ENCODE results near the gene SLC25A3.
"Not testable (repeated sequence)": the region's sequence is repeated elsewhere in the genome, so short reads cannot be mapped to it uniquely, and the experiment has no call there.

Gene SLC25A3

GRCh38 chr12:98595243-98595988 is 1.9 kb downstream of the SLC25A3 start:
- no peak for DNase-seq (ENCODE audit: low read depth)

- DNase-seq (ENCODE audit: low read depth), result not testable (repeated sequence)
These were observed 3.8 kb downstream of the SLC25A3 start for GRCh38 chr12:98597313-98597712.

GRCh38 chr12:98601924-98602323 is 8.4 kb downstream of the SLC25A3 start:
- no peak for DNase-seq (ENCODE audit: low read depth)

- DNase-seq (ENCODE audit: low read depth), result no peak
These were observed 13.0 kb downstream of the SLC25A3 start for GRCh38 chr12:98606359-98606988.

GRCh38 chr12:98610596-98610995 is 17.1 kb downstream of the SLC25A3 start:
- no peak for DNase-seq (ENCODE audit: low read depth)

- DNase-seq (ENCODE audit: low read depth), result no peak
These were observed 19.3 kb downstream of the SLC25A3 start for GRCh38 chr12:98612696-98613334.

- no peak for DNase-seq (ENCODE audit: low read depth)
These were observed 25.5 kb downstream of the SLC25A3 start for GRCh38 chr12:98618952-98619351.

- no peak for DNase-seq (ENCODE audit: low read depth)
These were observed 42.3 kb downstream of the SLC25A3 start for GRCh38 chr12:98635657-98636323.

GRCh38 chr12:98637068-98637467 is 43.6 kb downstream of the SLC25A3 start:
- no peak for DNase-seq (ENCODE audit: low read depth)

GRCh38 chr12:98638009-98638408 is 44.5 kb downstream of the SLC25A3 start:
- DNase-seq (ENCODE audit: low read depth), result no peak

- DNase-seq (ENCODE audit: low read depth), result no peak
These were observed 46.0 kb downstream of the SLC25A3 start for GRCh38 chr12:98639491-98639890.

- not testable (repeated sequence) for DNase-seq (ENCODE audit: low read depth)
These were observed 49.3 kb downstream of the SLC25A3 start for GRCh38 chr12:98642801-98643200.

GRCh38 chr12:98644433-98644711 is 50.9 kb downstream of the SLC25A3 start:
- DNase-seq (ENCODE audit: low read depth), result no peak

GRCh38 chr12:98644712-98645571 is 51.5 kb downstream of the SLC25A3 start, which contains the start of the genes APAF1 and IKBIP:
APAF1 (plus strand) TSS chr12:98645290; CDS start chr12:98648360, 3,070 bp downstream.
IKBIP (minus strand) TSS chr12:98644788; CDS start chr12:98644701, 87 bp downstream.
- peak; percentile 91 for DNase-seq (ENCODE audit: low read depth)

- DNase-seq (ENCODE audit: low read depth), result no peak
These were observed 52.1 kb downstream of the SLC25A3 start for GRCh38 chr12:98645572-98646067.

- no peak for DNase-seq (ENCODE audit: low read depth)
These were observed 53.0 kb downstream of the SLC25A3 start for GRCh38 chr12:98646294-98647090.

- no peak for DNase-seq (ENCODE audit: low read depth)
These were observed 57.8 kb downstream of the SLC25A3 start for GRCh38 chr12:98651328-98651727.

- no peak for DNase-seq (ENCODE audit: low read depth)
These were observed 60.5 kb downstream of the SLC25A3 start for GRCh38 chr12:98653866-98654493.

Data from stimulated activated CD8-positive, alpha-beta memory T cell treated with anti-CD3 and anti-CD28 coated beads, Interleukin-12 subunit alpha, Interleukin-12 subunit beta, amount 100 ng/mL, for 1 hour (primary cell).